MM.1S (cell line): ENCODE data around the gene PPOX.

ENCODE experiments used
- CTCF ChIP-seq: fragments of 300-600 bp; sonication (generic); IDR thresholded peaks from 2 replicates; pipeline ENCODE4 v1.5.1; 2016; ENCODE audit warnings: antibody characterized with exemption, low read length, mixed read lengths
- EZH2 ChIP-seq: fragments of 300-600 bp; sonication (generic); optimal IDR thresholded peaks from 2 replicates; pipeline ENCODE3; 2017; ENCODE audit warnings: low read depth, mild to moderate bottlenecking, antibody characterized with exemption, low read length, mixed read lengths

GRCh38 chr1:161220002-161220401 lies 53.8 kb downstream of the PPOX start:
- TF ChIP-seq EZH2 (no peak), CTCF (no peak)
